PC-9 (cell line): ENCODE data around the gene MMAB. TPM values are rescaled to one million over a fixed set of nuclear protein-coding genes. Genes with fewer than 3 reads are reported as not detected.

Source experiments
- BruUV-seq: library from RNA; stranded (reverse); fragments of 400-500 nt; replicated peaks from 2 replicates; lab custom pipeline; 2021; lab: Mats Ljungman, UMichigan
- CTCF ChIA-PET: fragments of 300-600 bp; sonication (Branson Sonifier 250); formaldehyde crosslinking; loops from one replicate; lab custom pipeline; 2022; ENCODE audit warnings: antibody characterized with exemption; lab: Charles Lee
- POLR2A ChIA-PET: fragments of 300-600 bp; sonication (Branson Sonifier 250); formaldehyde crosslinking; loops from one replicate; lab custom pipeline; 2022; ENCODE audit warnings: antibody characterized with exemption; ENCODE audit not compliant: unreplicated experiment; lab: Charles Lee
- DNase-seq, 2 experiments: peaks; one replicate each; pipeline versions ENCODE4 v3.0.0 to v3.0.0-alpha.2; 2015 to 2022; ENCODE audit warnings: mixed read lengths in 1 of 2
- H2AFZ ChIP-seq: fragments of 200-600 bp; sonication (generic); 2 replicates; pipeline ENCODE4 v1.8.1; 2017; ENCODE audit warnings: antibody characterized with exemption
- H3F3A ChIP-seq: fragments of 200-600 bp; sonication (generic); 2 replicates; pipeline ENCODE4 v1.8.1; 2017; ENCODE audit warnings: antibody characterized with exemption, mild to moderate bottlenecking, low read depth; ENCODE audit not compliant: insufficient read depth
- H3K27ac ChIP-seq: fragments of 200-600 bp; sonication (generic); 2 replicates; pipeline ENCODE4 v1.6.1; 2016; ENCODE audit warnings: mixed run types
- H3K27me3 ChIP-seq: fragments of 200-600 bp; sonication (generic); 2 replicates; pipeline ENCODE4 v1.6.1; 2016; ENCODE audit warnings: low read depth, mixed run types; ENCODE audit not compliant: insufficient read depth
- H3K36me3 ChIP-seq: fragments of 200-600 bp; sonication (generic); 2 replicates; pipeline ENCODE4 v1.6.1; 2016; ENCODE audit warnings: low read depth, mixed run types
- H3K4me1 ChIP-seq: fragments of 200-600 bp; sonication (generic); replicated peaks from 2 replicates; pipeline ENCODE4 v1.6.1; 2016; ENCODE audit warnings: mixed run types; ENCODE audit not compliant: insufficient read depth
- H3K4me2 ChIP-seq: fragments of 200-600 bp; sonication (generic); 2 replicates; pipeline ENCODE4 v1.6.1; 2017; ENCODE audit warnings: mixed run types
- H3K4me3 ChIP-seq: fragments of 200-600 bp; sonication (generic); 2 replicates; pipeline ENCODE4 v1.6.1; 2016; ENCODE audit warnings: mixed run types
- H3K79me2 ChIP-seq: fragments of 200-600 bp; sonication (generic); 2 replicates; pipeline ENCODE4 v1.6.1; 2017; ENCODE audit warnings: low read depth, mixed run types
- H3K9me2 ChIP-seq: fragments of 200-600 bp; sonication (generic); 2 replicates; pipeline ENCODE4 v1.8.1; 2017; ENCODE audit warnings: mild to moderate bottlenecking; ENCODE audit not compliant: insufficient read depth
- H3K9me3 ChIP-seq: fragments of 200-600 bp; sonication (generic); 2 replicates; pipeline ENCODE4 v1.8.1; 2016; ENCODE audit warnings: low read depth; ENCODE audit not compliant: insufficient read depth
- H4K20me1 ChIP-seq: fragments of 200-600 bp; sonication (generic); 2 replicates; pipeline ENCODE4 v1.8.1; 2017; ENCODE audit not compliant: insufficient read depth
- CTCF ChIP-seq: fragments of 200-600 bp; sonication (generic); conservative IDR thresholded peaks from 2 replicates; pipeline ENCODE4 v1.6.1; 2017; ENCODE audit warnings: mixed run types, antibody characterized with exemption, mild to moderate bottlenecking, moderate library complexity
- EZH2 ChIP-seq: fragments of 200-600 bp; sonication (generic); IDR thresholded peaks from 2 replicates; pipeline ENCODE4 v1.8.0; 2017; ENCODE audit warnings: antibody characterized with exemption, low read depth
- intact Hi-C: fragments of 100-400 bp; cut with micrococcal nuclease; formaldehyde crosslinking; loops from one replicate; pipeline ENCODE4 v1.10.0; 2022; ENCODE audit not compliant: unreplicated experiment
- total RNA-seq: library from RNA; stranded (reverse); gene quantifications from 2 replicates; pipeline ENCODE4 v1.2.3, GENCODE V29; 2021

Gene MMAB
- total RNA-seq, 1 experiment from 2014 or later = 84.3 TPM

GRCh38 chr12:109610523-109610922, 37.2 kb upstream of the MMAB start:
- no peaks in the 10 kb centered on the region for H3K9me2 ChIP-seq
- intact Hi-C loops = no loop called here
- H2AFZ ChIP-seq = no peak overlapping the region
- no peaks in the 10 kb centered on the region for H3K79me2 ChIP-seq
- no peaks in the 10 kb centered on the region for H3K9me3 ChIP-seq
- H3K27me3 ChIP-seq = peaks cover 42% of the 10 kb centered on the region
- H3K36me3 ChIP-seq = no peaks in the 10 kb centered on the region
- H3K4me2 ChIP-seq = no peak overlapping the region
- ChIA-PET POLR2A (no interaction called here), CTCF (no interaction called here)
- H3K4me1 ChIP-seq = no peaks in the 10 kb centered on the region
- H3F3A ChIP-seq = no peaks in the 10 kb centered on the region
- DNase-seq = no peak
- no peaks in the 10 kb centered on the region for H4K20me1 ChIP-seq
- BruUV-seq = no TSS peak
- TF ChIP-seq CTCF (no peak), EZH2 (no peak)
- no peak overlapping the region for H3K4me3 ChIP-seq
- H3K27ac ChIP-seq = no peak overlapping the region

- Histone ChIP-seq H3K27ac (no peak overlapping the region), H2AFZ (no peak overlapping the region), H3K4me1 (no peaks in the 10 kb centered on the region), H3K36me3 (no peaks in the 10 kb centered on the region), H3F3A (no peaks in the 10 kb centered on the region), H3K4me2 (no peak overlapping the region), H3K9me2 (no peaks in the 10 kb centered on the region), H3K9me3 (no peaks in the 10 kb centered on the region), H3K79me2 (no peaks in the 10 kb centered on the region), H3K4me3 (no peak overlapping the region), H4K20me1 (no peaks in the 10 kb centered on the region), H3K27me3 (peaks cover 32% of the 10 kb centered on the region)
- DNase-seq = no peak
- CTCF ChIA-PET = interaction anchor here (0.5 to 0.7 kb wide), 2 partner anchors 11 to 164 kb away, joined by 5 to 6 read pairs; no protein-coding TSS in a partner anchor
- BruUV-seq = no TSS peak
- TF ChIP-seq EZH2 = no peak
- TF ChIP-seq CTCF = no peak
- POLR2A ChIA-PET = interaction anchor here (0.6 kb wide), 1 partner anchor 454 kb away, joined by 10 read pairs; no protein-coding TSS in a partner anchor
- intact Hi-C loops = no loop called here
Observed at GRCh38 chr12:109609342-109609741, 36.0 kb upstream of the MMAB start.

- Histone ChIP-seq H3K4me3 (no peak overlapping the region), H3K4me1 (no peaks in the 10 kb centered on the region), H3K9me2 (no peaks in the 10 kb centered on the region), H4K20me1 (no peaks in the 10 kb centered on the region), H3K4me2 (no peak overlapping the region), H3K9me3 (no peaks in the 10 kb centered on the region), H3K27ac (no peak overlapping the region), H3K79me2 (no peaks in the 10 kb centered on the region), H3K27me3 (peaks cover 28% of the 10 kb centered on the region), H3F3A (no peaks in the 10 kb centered on the region), H3K36me3 (no peaks in the 10 kb centered on the region), H2AFZ (no peak overlapping the region)
- intact Hi-C loops = no loop called here
- CTCF ChIA-PET = interaction anchor here (0.5 kb wide), 1 partner anchor 165 kb away, joined by 5 read pairs; no protein-coding TSS in a partner anchor
- BruUV-seq = no TSS peak
- TF ChIP-seq CTCF = no peak
- no peak for TF ChIP-seq EZH2
- POLR2A ChIA-PET = no interaction called here
- no peak for DNase-seq
Observed at GRCh38 chr12:109608793-109609192, 35.5 kb upstream of the MMAB start.
